Colonic mucosa (tissue), 4 donors: ENCODE measurements around the gene SLC15A4. TPM values are rescaled to one million over a fixed set of nuclear protein-coding genes. Genes with fewer than 3 reads are reported as not detected.
"Not testable (repeated sequence)": the region's sequence is repeated elsewhere in the genome, so short reads cannot be mapped to it uniquely, and the experiment has no call there.

ENCODE experiments used
- DNase-seq: peaks from one replicate; pipeline ENCODE4 v3.0.0-alpha.2; 2020
- H3K27ac ChIP-seq: fragments of 200-600 bp; one replicate; pipeline ENCODE4 v1.8.0; 2021
- H3K27me3 ChIP-seq: fragments of 200-600 bp; one replicate; pipeline ENCODE4 v1.8.0; 2021
- H3K36me3 ChIP-seq: fragments of 200-600 bp; one replicate; pipeline ENCODE4 v1.8.0; 2021
- H3K4me1 ChIP-seq: fragments of 200-600 bp; one replicate; pipeline ENCODE4 v1.8.0; 2021; ENCODE audit warnings: mild to moderate bottlenecking
- H3K4me3 ChIP-seq: fragments of 200-600 bp; one replicate; pipeline ENCODE4 v1.8.0; 2021
- H3K9ac ChIP-seq, 2 donors: one replicate each; pipeline ENCODE4 v1.7.0; 2013; ENCODE audit warnings: control low read depth in 2 of 2, low read depth in 2 of 2, low read length in 2 of 2
- H3K9me3 ChIP-seq: fragments of 200-600 bp; one replicate; pipeline ENCODE4 v1.8.0; 2021
- intact Hi-C: fragments of 100-400 bp; cut with DNase I; formaldehyde crosslinking; loops from one replicate; pipeline ENCODE4 v1.14.1; 2022
- total RNA-seq, 2 donors: library from RNA; stranded (reverse); fragmentation: NEBNext Ultra II Directional in 1 of 2; extraction: Animal tissue kit (Norgen Biotek cat#: 25700) in 1 of 2; gene quantifications; one replicate each; pipeline ENCODE4 v1.2.1, GENCODE V29; 2021
- TF ChIP-seq, protein P1 (sequence below): fragments of 200-600 bp; IDR thresholded peaks from one replicate; pipeline ENCODE4 v1.8.0; 2022; ENCODE audit warnings: antibody characterized with exemption, mild to moderate bottlenecking
- donor health status: healthy.
- donor health status: DM: no; HTN: no; CAD: no.
- donor health status: DM: no; HTN: no; CAD: no.

The SLC15A4 gene
- total RNA-seq, 2 donors from 2014 or later = 12.0 to 12.8 TPM

DNA sequence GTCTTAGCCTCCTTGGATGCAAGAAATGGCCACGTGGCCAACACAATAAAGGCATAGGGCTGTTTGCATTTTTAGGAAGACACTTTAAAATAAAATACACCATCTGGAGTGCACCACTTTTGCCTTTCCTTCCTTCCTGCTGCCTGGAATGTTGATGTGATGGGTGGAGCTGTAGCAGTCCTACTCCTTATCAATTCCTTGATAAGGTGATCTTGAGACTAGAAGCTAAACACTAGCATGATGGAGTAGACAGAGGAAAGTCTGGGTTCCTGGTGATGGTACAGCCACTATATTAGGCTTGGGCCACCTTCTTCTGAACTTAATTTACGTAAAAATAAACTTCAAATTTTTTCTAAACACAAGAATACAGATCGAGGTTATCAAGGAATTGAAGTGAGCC lies 26.6 kb upstream of the SLC15A4 start:
- H3K9me3 ChIP-seq = no peaks in the 10 kb centered on the region
- DNase-seq = no peak
- peaks cover 3% of the 10 kb centered on the region for H3K27me3 ChIP-seq
- no peak overlapping the region for H3K27ac ChIP-seq
- H3K9ac ChIP-seq = no peak overlapping the region
- no peaks in the 10 kb centered on the region for H3K4me1 ChIP-seq
- intact Hi-C loops = no loop called here
- H3K4me3 ChIP-seq = no peak overlapping the region
- no peaks in the 10 kb centered on the region for H3K36me3 ChIP-seq
- TF ChIP-seq, protein P1, sequence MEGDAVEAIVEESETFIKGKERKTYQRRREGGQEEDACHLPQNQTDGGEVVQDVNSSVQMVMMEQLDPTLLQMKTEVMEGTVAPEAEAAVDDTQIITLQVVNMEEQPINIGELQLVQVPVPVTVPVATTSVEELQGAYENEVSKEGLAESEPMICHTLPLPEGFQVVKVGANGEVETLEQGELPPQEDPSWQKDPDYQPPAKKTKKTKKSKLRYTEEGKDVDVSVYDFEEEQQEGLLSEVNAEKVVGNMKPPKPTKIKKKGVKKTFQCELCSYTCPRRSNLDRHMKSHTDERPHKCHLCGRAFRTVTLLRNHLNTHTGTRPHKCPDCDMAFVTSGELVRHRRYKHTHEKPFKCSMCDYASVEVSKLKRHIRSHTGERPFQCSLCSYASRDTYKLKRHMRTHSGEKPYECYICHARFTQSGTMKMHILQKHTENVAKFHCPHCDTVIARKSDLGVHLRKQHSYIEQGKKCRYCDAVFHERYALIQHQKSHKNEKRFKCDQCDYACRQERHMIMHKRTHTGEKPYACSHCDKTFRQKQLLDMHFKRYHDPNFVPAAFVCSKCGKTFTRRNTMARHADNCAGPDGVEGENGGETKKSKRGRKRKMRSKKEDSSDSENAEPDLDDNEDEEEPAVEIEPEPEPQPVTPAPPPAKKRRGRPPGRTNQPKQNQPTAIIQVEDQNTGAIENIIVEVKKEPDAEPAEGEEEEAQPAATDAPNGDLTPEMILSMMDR = no peak

DNA sequence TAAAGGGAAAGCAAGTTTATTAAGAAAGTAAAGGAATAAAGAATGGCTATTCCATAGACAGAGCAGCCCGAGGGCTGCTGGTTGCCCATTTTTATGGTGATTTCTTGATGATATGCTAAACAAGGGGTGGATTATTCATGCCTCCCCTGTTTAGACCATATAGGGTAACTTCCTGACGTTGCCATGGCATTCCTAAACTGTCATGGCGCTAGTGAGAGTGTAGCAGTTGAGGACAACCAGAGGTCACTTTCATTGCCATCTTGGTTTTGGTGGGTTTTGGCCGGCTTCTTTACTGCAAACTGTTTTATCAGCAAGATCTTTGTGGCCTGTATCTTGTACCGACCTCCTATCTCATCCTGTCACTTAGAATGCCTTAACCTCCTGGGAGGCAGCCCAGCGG lies 26.0 kb upstream of the SLC15A4 start:
- H3K36me3 ChIP-seq, H3K4me3 ChIP-seq, DNase-seq, H3K9me3 ChIP-seq, H3K27ac ChIP-seq, intact Hi-C loops, H3K9ac ChIP-seq, H3K27me3 ChIP-seq, H3K4me1 ChIP-seq: not testable (repeated sequence)

DNA sequence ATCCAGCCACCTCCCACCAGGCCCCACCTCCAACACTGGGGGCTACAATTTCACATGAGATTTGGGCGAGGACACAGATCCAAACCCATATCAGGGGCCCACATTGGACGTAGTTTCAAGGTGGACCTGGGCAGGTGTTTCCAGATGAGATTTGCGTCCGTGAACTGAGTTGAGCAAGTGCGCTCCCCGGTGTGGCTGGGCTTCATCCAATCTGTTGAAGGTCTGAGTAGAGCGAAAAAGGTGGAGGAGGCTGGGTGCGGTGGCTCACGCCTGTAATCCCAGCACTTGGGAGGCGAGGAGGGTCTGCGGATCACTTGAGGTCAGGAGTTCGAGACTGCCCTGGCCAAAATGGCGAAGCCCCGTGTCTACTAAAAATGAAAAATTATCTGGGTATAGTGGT lies 24.6 kb upstream of the SLC15A4 start:
- intact Hi-C loops = no loop called here
- H3K27me3 ChIP-seq = no peaks in the 10 kb centered on the region

DNA sequence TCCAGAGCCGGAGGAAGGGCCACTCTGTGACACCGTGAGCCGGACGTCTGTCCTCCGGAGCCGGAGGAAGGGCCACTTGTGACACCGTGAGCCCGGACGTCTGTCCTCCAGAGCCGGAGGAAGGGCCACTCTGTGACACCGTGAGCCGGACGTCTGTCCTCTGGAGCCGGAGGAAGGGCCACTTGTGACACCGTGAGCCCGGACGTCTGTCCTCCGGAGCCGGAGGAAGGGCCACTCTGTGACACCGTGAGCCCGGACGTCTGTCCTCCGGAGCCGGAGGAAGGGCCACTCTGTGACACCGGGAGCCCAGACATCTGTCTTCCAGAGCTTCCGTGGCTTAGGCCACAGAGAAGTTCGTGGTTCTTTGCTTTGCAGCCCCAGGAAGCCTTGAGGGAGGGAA lies 22.9 kb upstream of the SLC15A4 start:
- intact Hi-C loops, H3K36me3 ChIP-seq, H3K9me3 ChIP-seq, DNase-seq, H3K4me1 ChIP-seq, H3K27ac ChIP-seq, H3K9ac ChIP-seq, H3K27me3 ChIP-seq, H3K4me3 ChIP-seq: not testable (repeated sequence)

More for the DNA sequence above, 24.6 kb upstream of the SLC15A4 start:
- no peaks in the 10 kb centered on the region for H3K36me3 ChIP-seq
- H3K4me1 ChIP-seq = no peaks in the 10 kb centered on the region
- H3K9ac ChIP-seq = no peak overlapping the region
- TF ChIP-seq, protein P1 = no peak
- H3K9me3 ChIP-seq = no peaks in the 10 kb centered on the region
- no peak for DNase-seq
- no peak overlapping the region for H3K27ac ChIP-seq
- H3K4me3 ChIP-seq = no peak overlapping the region

DNA sequence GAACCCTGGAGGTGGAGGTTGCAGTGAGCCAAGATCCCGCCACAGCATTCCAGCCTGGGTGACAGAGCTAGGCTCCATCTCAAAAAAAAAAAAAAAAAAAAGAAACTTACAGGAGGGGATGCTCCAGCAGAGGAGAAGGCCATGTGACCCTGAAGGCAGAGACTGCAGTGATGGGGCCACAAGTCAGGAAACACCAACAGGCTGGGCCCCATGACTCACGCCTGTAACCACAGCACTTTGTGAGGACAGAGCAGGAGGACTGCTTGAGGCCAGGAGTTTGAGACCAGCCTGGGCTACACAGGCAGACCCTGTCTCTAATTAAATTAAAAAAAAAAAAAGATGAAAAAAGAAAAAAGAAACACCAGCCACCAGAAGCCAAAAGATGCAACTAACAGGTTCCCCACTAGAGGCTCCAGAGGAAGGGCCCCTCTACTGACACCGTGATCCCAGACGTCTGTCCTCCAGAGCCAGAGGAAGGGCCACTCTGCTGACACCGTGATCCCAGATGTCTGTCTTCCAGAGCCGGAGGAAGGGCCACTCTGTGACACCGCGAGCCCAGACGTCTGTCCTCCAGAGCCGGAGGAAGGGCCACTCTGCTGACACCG lies 20.4 kb upstream of the SLC15A4 start:
- no peak overlapping the region for H3K4me3 ChIP-seq
- no peaks in the 10 kb centered on the region for H3K36me3 ChIP-seq
- no peak overlapping the region for H3K9ac ChIP-seq
- no peaks in the 10 kb centered on the region for H3K9me3 ChIP-seq
- TF ChIP-seq, protein P1 = no peak
- no peaks in the 10 kb centered on the region for H3K4me1 ChIP-seq
- no peak overlapping the region for H3K27ac ChIP-seq
- no peaks in the 10 kb centered on the region for H3K27me3 ChIP-seq
- intact Hi-C loops = no loop called here
- DNase-seq = no peak

DNA sequence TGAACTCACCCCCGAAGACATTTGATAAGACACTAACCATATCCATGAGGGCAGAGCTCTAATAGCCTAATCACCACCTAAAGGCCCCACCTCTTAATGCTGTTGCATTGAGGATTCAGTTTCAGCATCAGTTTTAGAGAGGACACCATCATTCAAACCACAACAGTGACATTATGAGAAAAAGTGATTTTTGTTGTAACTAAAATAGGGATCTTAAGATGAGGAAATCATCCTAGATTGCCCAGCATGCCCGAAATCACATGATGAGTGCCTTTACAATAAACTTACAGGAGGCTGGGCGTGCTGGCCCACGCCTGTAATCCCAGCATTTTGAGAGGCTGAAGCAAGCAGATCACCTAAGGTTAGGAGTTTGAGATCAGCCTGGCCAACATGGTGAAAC lies 19.8 kb upstream of the SLC15A4 start:
- H3K36me3 ChIP-seq = no peaks in the 10 kb centered on the region
- no peak overlapping the region for H3K4me3 ChIP-seq
- no peak overlapping the region for H3K27ac ChIP-seq
- DNase-seq = no peak
- TF ChIP-seq, protein P1 = no peak
- no peaks in the 10 kb centered on the region for H3K4me1 ChIP-seq
- no peaks in the 10 kb centered on the region for H3K9me3 ChIP-seq
- H3K9ac ChIP-seq = no peak overlapping the region
- H3K27me3 ChIP-seq = no peaks in the 10 kb centered on the region
- intact Hi-C loops = no loop called here
